ENCODE measurements around the gene LMNB1. TPM values are rescaled to one million over a fixed set of nuclear protein-coding genes. Genes with fewer than 3 reads are reported as not detected.
"Not testable (repeated sequence)": the region's sequence is repeated elsewhere in the genome, so short reads cannot be mapped to it uniquely, and the experiment has no call there.

LMNB1 gene
- total RNA-seq (10 to 100 TPM; 25.6 to 36.6 (median 30.9) TPM), total RNA-seq (29.0 to 181 (median 36.1) reads per million in 29 experiments)
- 28.0 TPM for total RNA-seq (2013)

- POLR2A ChIA-PET = interaction anchor here in 1 of 2 donors (0.6 to 2.7 kb wide), 2 partner anchors 34 to 734 kb away, joined by 3 to 41 read pairs; no protein-coding TSS in a partner anchor
- under 1% methylated on average over 63 of the region's 74 CpGs for WGBS (ENCODE audit: insufficient coverage)
- peak within 1 kb of the TSS; percentile 91 to 98 for H3K4me3 ChIP-seq (ENCODE audit: control insufficient read depth in 1 of 2, extremely low read depth in 1 of 2, low read length in 1 of 2)
- Mint-ChIP-seq H3K36me3 (no peaks in the 10 kb centered on the region), H3K4me1 (peaks cover 18 to 33% (median 32%) of the 10 kb centered on the region in 3 donors), H3K27me3 (no peaks in the 10 kb centered on the region), H3K4me3 (peak within 1 kb of the TSS; percentile 94 to 95 (median 95)), H3K27ac (peak within 1 kb of the TSS; percentile 89 to 95), H3K9me3 (no peaks in the 10 kb centered on the region)
- peak within 1 kb of the TSS; percentile 88 for H3K27ac ChIP-seq (ENCODE audit: low read length)
- peaks cover 11 to 22% of the 10 kb centered on the region in 2 experiments for H3K4me1 ChIP-seq (ENCODE audit: control insufficient read depth in 1 of 2, extremely low read depth in 1 of 2, insufficient read depth in 2 of 2, low read length in 2 of 2)
- ATAC-seq (replicated peaks in 1 of 4) (peak; percentile 76 to 82 (median 77)), DNase-seq (peak; percentile 86 to 96 (median 93))
- H3K9me3 ChIP-seq = no peaks in the 10 kb centered on the region
- peaks cover 0 to 6% of the 10 kb centered on the region in 2 experiments for H3K27me3 ChIP-seq (replicated peaks in 1 of 2; ENCODE audit: control insufficient read depth in 2 of 2, extremely low read depth in 1 of 2, insufficient read depth in 2 of 2, low read length in 1 of 2)
- H3K36me3 ChIP-seq (ENCODE audit: control insufficient read depth in 2 of 2, extremely low read depth in 1 of 2, insufficient read depth in 1 of 2, low read length in 1 of 2) = no peaks in the 10 kb centered on the region
- CTCF ChIA-PET = interaction anchor here (0.6 to 5.4 kb wide), 11 partner anchors 11 to 769 kb away, joined by 3 to 69 read pairs (median 4); partner anchors contain the start of gene C5orf63 (in 1 of the 2)
Measured at GRCh38 chr5:126776499-126777256, at the start of gene LMNB1. Gene LMNB1 (plus strand): TSS chr5:126777136. CDS start chr5:126777509, 373 bp downstream.

GRCh38 chr5:126732716-126733115 lies 44.2 kb upstream of the LMNB1 start:
- no peak for ATAC-seq (replicated peaks in 1 of 4)
- Mint-ChIP-seq H3K4me3 (no peak overlapping the region), H3K4me1 (peaks cover 0 to 10% (median 5%) of the 10 kb centered on the region in 3 donors), H3K27ac (no peak overlapping the region), H3K27me3 (no peaks in the 10 kb centered on the region), H3K36me3 (no peaks in the 10 kb centered on the region), H3K9me3 (no peaks in the 10 kb centered on the region)
- ChIA-PET POLR2A (no interaction called here), CTCF (no interaction called here)
- no peak overlapping the region for H3K27ac ChIP-seq (ENCODE audit: low read length)
- peaks cover 0 to 6% of the 10 kb centered on the region in 2 experiments for H3K4me1 ChIP-seq (ENCODE audit: control insufficient read depth in 1 of 2, extremely low read depth in 1 of 2, insufficient read depth in 2 of 2, low read length in 2 of 2)
- no peaks in the 10 kb centered on the region for H3K36me3 ChIP-seq (ENCODE audit: control insufficient read depth in 2 of 2, extremely low read depth in 1 of 2, insufficient read depth in 1 of 2, low read length in 1 of 2)
- H3K4me3 ChIP-seq (ENCODE audit: control insufficient read depth in 1 of 2, extremely low read depth in 1 of 2, low read length in 1 of 2) = no peak overlapping the region
- H3K9me3 ChIP-seq = no peaks in the 10 kb centered on the region
- H3K27me3 ChIP-seq (replicated peaks in 1 of 2; ENCODE audit: control insufficient read depth in 2 of 2, extremely low read depth in 1 of 2, insufficient read depth in 2 of 2, low read length in 1 of 2) = peaks cover 0 to 2% of the 10 kb centered on the region in 2 experiments
- WGBS (ENCODE audit: insufficient coverage) = no CpG with 5 or more reads among the region's 2 CpGs
- no peak for DNase-seq

GRCh38 chr5:126734573-126734972 lies 42.4 kb upstream of the LMNB1 start:
- H3K27me3 ChIP-seq (replicated peaks in 1 of 2; ENCODE audit: control insufficient read depth in 2 of 2, extremely low read depth in 1 of 2, insufficient read depth in 2 of 2, low read length in 1 of 2); H3K9me3 ChIP-seq; H3K9me3 Mint-ChIP-seq; H3K4me3 ChIP-seq (ENCODE audit: control insufficient read depth in 1 of 2, extremely low read depth in 1 of 2, low read length in 1 of 2); H3K36me3 Mint-ChIP-seq; H3K4me1 ChIP-seq (ENCODE audit: control insufficient read depth in 1 of 2, extremely low read depth in 1 of 2, insufficient read depth in 2 of 2, low read length in 2 of 2); H3K27me3 Mint-ChIP-seq; DNase-seq; H3K4me3 Mint-ChIP-seq; H3K27ac Mint-ChIP-seq; POLR2A ChIA-PET; H3K27ac ChIP-seq (ENCODE audit: low read length); ATAC-seq (replicated peaks in 1 of 4); H3K36me3 ChIP-seq (ENCODE audit: control insufficient read depth in 2 of 2, extremely low read depth in 1 of 2, insufficient read depth in 1 of 2, low read length in 1 of 2): not testable (repeated sequence)
- peaks cover 0 to 10% (median 5%) of the 10 kb centered on the region in 3 donors for H3K4me1 Mint-ChIP-seq
- CTCF ChIA-PET = interaction anchor here in 1 of 2 donors (1.1 kb wide), 1 partner anchor 59 kb away, joined by 3 read pairs; no protein-coding TSS in a partner anchor
- WGBS (ENCODE audit: insufficient coverage) = 99% methylated on average over 9 of the region's 18 CpGs

- no peaks in the 10 kb centered on the region for H3K27me3 ChIP-seq (replicated peaks in 1 of 2; ENCODE audit: control insufficient read depth in 2 of 2, extremely low read depth in 1 of 2, insufficient read depth in 2 of 2, low read length in 1 of 2)
- H3K36me3 Mint-ChIP-seq = no peaks in the 10 kb centered on the region
- DNase-seq = no peak
- H3K4me1 ChIP-seq (ENCODE audit: control insufficient read depth in 1 of 2, extremely low read depth in 1 of 2, insufficient read depth in 2 of 2, low read length in 2 of 2) = no peaks in the 10 kb centered on the region
- H3K27ac ChIP-seq (ENCODE audit: low read length) = no peak overlapping the region
- WGBS (ENCODE audit: insufficient coverage) = no CpG with 5 or more reads among the region's 3 CpGs
- no peak overlapping the region for H3K27ac Mint-ChIP-seq
- no peak overlapping the region for H3K4me3 ChIP-seq (ENCODE audit: control insufficient read depth in 1 of 2, extremely low read depth in 1 of 2, low read length in 1 of 2)
- CTCF ChIA-PET = interaction anchor here in 1 of 2 donors (0.9 kb wide), 1 partner anchor 42 kb away, joined by 3 read pairs; no protein-coding TSS in a partner anchor
- H3K27me3 Mint-ChIP-seq = no peaks in the 10 kb centered on the region
- H3K4me3 Mint-ChIP-seq = no peak overlapping the region
- POLR2A ChIA-PET = interaction anchor here in 1 of 2 donors (0.5 to 0.6 kb wide), 2 partner anchors 18 to 23 kb away, joined by 3 to 4 read pairs; no protein-coding TSS in a partner anchor
- H3K36me3 ChIP-seq (ENCODE audit: control insufficient read depth in 2 of 2, extremely low read depth in 1 of 2, insufficient read depth in 1 of 2, low read length in 1 of 2) = no peaks in the 10 kb centered on the region
- H3K4me1 Mint-ChIP-seq = peaks cover 0 to under 1% (median under 1%) of the 10 kb centered on the region in 3 donors
- no peak for ATAC-seq (replicated peaks in 1 of 4)
- H3K9me3 Mint-ChIP-seq = no peaks in the 10 kb centered on the region
- H3K9me3 ChIP-seq = no peaks in the 10 kb centered on the region
Measured at GRCh38 chr5:126736141-126736540, 40.8 kb upstream of the LMNB1 start.

GRCh38 chr5:126741361-126741760 lies 35.6 kb upstream of the LMNB1 start:
- no peak overlapping the region for H3K27ac ChIP-seq (ENCODE audit: low read length)
- Mint-ChIP-seq H3K9me3 (no peaks in the 10 kb centered on the region), H3K4me1 (peaks cover 0 to 4% (median 3%) of the 10 kb centered on the region in 3 donors), H3K4me3 (no peak overlapping the region), H3K27me3 (peaks cover 4% of the 10 kb centered on the region in 2 donors), H3K36me3 (no peaks in the 10 kb centered on the region), H3K27ac (no peak overlapping the region)
- no peaks in the 10 kb centered on the region for H3K36me3 ChIP-seq (ENCODE audit: control insufficient read depth in 2 of 2, extremely low read depth in 1 of 2, insufficient read depth in 1 of 2, low read length in 1 of 2)
- POLR2A ChIA-PET = interaction anchor here in 1 of 2 donors (0.7 kb wide), 1 partner anchor 16 kb away, joined by 12 read pairs; no protein-coding TSS in a partner anchor
- ATAC-seq (replicated peaks in 1 of 4) = no peak
- no peak overlapping the region for H3K4me3 ChIP-seq (ENCODE audit: control insufficient read depth in 1 of 2, extremely low read depth in 1 of 2, low read length in 1 of 2)
- no peaks in the 10 kb centered on the region for H3K27me3 ChIP-seq (replicated peaks in 1 of 2; ENCODE audit: control insufficient read depth in 2 of 2, extremely low read depth in 1 of 2, insufficient read depth in 2 of 2, low read length in 1 of 2)
- H3K4me1 ChIP-seq (ENCODE audit: control insufficient read depth in 1 of 2, extremely low read depth in 1 of 2, insufficient read depth in 2 of 2, low read length in 2 of 2) = no peaks in the 10 kb centered on the region
- H3K9me3 ChIP-seq = no peaks in the 10 kb centered on the region
- DNase-seq = no peak
- CTCF ChIA-PET = no interaction called here
- WGBS (ENCODE audit: insufficient coverage) = 88% methylated on average over 4 of the region's 9 CpGs

GRCh38 chr5:126742425-126742824 lies 34.5 kb upstream of the LMNB1 start:
- DNase-seq = no peak
- no peaks in the 10 kb centered on the region for H3K9me3 Mint-ChIP-seq
- H3K36me3 ChIP-seq (ENCODE audit: control insufficient read depth in 2 of 2, extremely low read depth in 1 of 2, insufficient read depth in 1 of 2, low read length in 1 of 2) = no peaks in the 10 kb centered on the region
- peaks cover 4% of the 10 kb centered on the region in 2 donors for H3K27me3 Mint-ChIP-seq
- no peak overlapping the region for H3K27ac ChIP-seq (ENCODE audit: low read length)
- ATAC-seq (replicated peaks in 1 of 4) = no peak
- H3K4me1 ChIP-seq (ENCODE audit: control insufficient read depth in 1 of 2, extremely low read depth in 1 of 2, insufficient read depth in 2 of 2, low read length in 2 of 2) = no peaks in the 10 kb centered on the region
- H3K4me3 ChIP-seq (ENCODE audit: control insufficient read depth in 1 of 2, extremely low read depth in 1 of 2, low read length in 1 of 2) = no peak overlapping the region
- ChIA-PET POLR2A (no interaction called here), CTCF (no interaction called here)
- WGBS (ENCODE audit: insufficient coverage) = 100% methylated on average over 1 of the region's 2 CpGs
- no peak overlapping the region for H3K4me3 Mint-ChIP-seq
- H3K4me1 Mint-ChIP-seq = peaks cover 1 to 5% (median 3%) of the 10 kb centered on the region in 3 donors
- H3K27me3 ChIP-seq (replicated peaks in 1 of 2; ENCODE audit: control insufficient read depth in 2 of 2, extremely low read depth in 1 of 2, insufficient read depth in 2 of 2, low read length in 1 of 2) = no peaks in the 10 kb centered on the region
- H3K27ac Mint-ChIP-seq = no peak overlapping the region
- H3K9me3 ChIP-seq = no peaks in the 10 kb centered on the region
- H3K36me3 Mint-ChIP-seq = no peaks in the 10 kb centered on the region
